ENCODE results near the gene PDE1A. TPM values are rescaled to one million over a fixed set of nuclear protein-coding genes. Genes with fewer than 3 reads are reported as not detected.

Gene PDE1A
- total and polyA plus RNA-seq, 4 donors = 1.0 to 11.8 (median 3.6) TPM

- H3K9me3 ChIP-seq (ENCODE audit: control insufficient read depth in 4 of 4, insufficient read depth in 3 of 4, low read length in 3 of 4) = no peaks in the 10 kb centered on the region
- H3K27ac ChIP-seq (ENCODE audit: low read depth in 1 of 2, low read length in 1 of 2) = no peak overlapping the region
- ATAC-seq (ENCODE audit: insufficient read depth, low FRiP score) (no peak), DNase-seq (no peak)
- H3K9ac ChIP-seq (ENCODE audit: insufficient read depth in 1 of 2, low read length in 2 of 2) = no peak overlapping the region
- H3K27me3 ChIP-seq (ENCODE audit: control insufficient read depth in 3 of 3, insufficient read depth in 3 of 3, low read length in 2 of 3) = no peaks in the 10 kb centered on the region
- TF ChIP-seq CTCF (IDR thresholded peaks at IDR 0.05; ENCODE audit: control extremely low read depth, extremely low read depth) = no peak
- no peak overlapping the region for H3K4me3 ChIP-seq
- H3K36me3 ChIP-seq (ENCODE audit: control insufficient read depth in 4 of 4, insufficient read depth in 4 of 4, low read length in 4 of 4) = no peaks in the 10 kb centered on the region
- 48 to 76% methylated on average over 1 of the region's 1 CpG for WGBS, 2 donors
- no peaks in the 10 kb centered on the region for H3K4me1 ChIP-seq (ENCODE audit: control insufficient read depth in 5 of 5, insufficient read depth in 5 of 5, low read length in 5 of 5)
These were observed 105.7 kb downstream of the PDE1A start for GRCh38 chr2:182321096-182321495.

- WGBS, 2 donors = 89 to 92% methylated on average over 4 of the region's 4 CpGs
- ATAC-seq (ENCODE audit: insufficient read depth, low FRiP score) (no peak), DNase-seq (no peak)
- no peaks in the 10 kb centered on the region for H3K4me1 ChIP-seq (ENCODE audit: control insufficient read depth in 5 of 5, insufficient read depth in 5 of 5, low read length in 5 of 5)
- H3K4me3 ChIP-seq = no peak overlapping the region
- H3K27me3 ChIP-seq (ENCODE audit: control insufficient read depth in 3 of 3, insufficient read depth in 3 of 3, low read length in 2 of 3) = no peaks in the 10 kb centered on the region
- H3K9me3 ChIP-seq (ENCODE audit: control insufficient read depth in 4 of 4, insufficient read depth in 3 of 4, low read length in 3 of 4) = no peaks in the 10 kb centered on the region
- no peak overlapping the region for H3K9ac ChIP-seq (ENCODE audit: insufficient read depth in 1 of 2, low read length in 2 of 2)
- H3K27ac ChIP-seq (ENCODE audit: low read depth in 1 of 2, low read length in 1 of 2) = no peak overlapping the region
- no peak for TF ChIP-seq CTCF (IDR thresholded peaks at IDR 0.05; ENCODE audit: control extremely low read depth, extremely low read depth)
- H3K36me3 ChIP-seq (ENCODE audit: control insufficient read depth in 4 of 4, insufficient read depth in 4 of 4, low read length in 4 of 4) = no peaks in the 10 kb centered on the region
These were observed 107.0 kb downstream of the PDE1A start for GRCh38 chr2:182319556-182320505.

- H3K9me3 ChIP-seq (ENCODE audit: control insufficient read depth in 4 of 4, insufficient read depth in 3 of 4, low read length in 3 of 4) = no peaks in the 10 kb centered on the region
- H3K4me1 ChIP-seq (ENCODE audit: control insufficient read depth in 5 of 5, insufficient read depth in 5 of 5, low read length in 5 of 5) = no peaks in the 10 kb centered on the region
- 85% methylated on average over 3 of the region's 3 CpGs for whole genome bisulfite sequencing, 2 donors
- H3K4me3 ChIP-seq = no peak overlapping the region
- DNase-seq (no peak), ATAC-seq (ENCODE audit: insufficient read depth, low FRiP score) (no peak)
- H3K27me3 ChIP-seq (ENCODE audit: control insufficient read depth in 3 of 3, insufficient read depth in 3 of 3, low read length in 2 of 3) = no peaks in the 10 kb centered on the region
- H3K9ac ChIP-seq (ENCODE audit: insufficient read depth in 1 of 2, low read length in 2 of 2) = no peak overlapping the region
- H3K36me3 ChIP-seq (ENCODE audit: control insufficient read depth in 4 of 4, insufficient read depth in 4 of 4, low read length in 4 of 4) = no peaks in the 10 kb centered on the region
- no peak overlapping the region for H3K27ac ChIP-seq (ENCODE audit: low read depth in 1 of 2, low read length in 1 of 2)
- no peak for TF ChIP-seq CTCF (IDR thresholded peaks at IDR 0.05; ENCODE audit: control extremely low read depth, extremely low read depth)
These were observed 108.2 kb downstream of the PDE1A start for GRCh38 chr2:182318466-182319220.

All from lung (tissue), 12 donors.